ENCODE results near the gene AOAH. TPM values are rescaled to one million over a fixed set of nuclear protein-coding genes. Genes with fewer than 3 reads are reported as not detected.

AOAH gene
- total RNA-seq, 1 donor: not detected

- DNase-seq (ENCODE audit: low read depth): no peak
- H3K4me3 ChIP-seq (ENCODE audit: low read depth, low read length): no peak overlapping the region
- TF ChIP-seq, protein P1, sequence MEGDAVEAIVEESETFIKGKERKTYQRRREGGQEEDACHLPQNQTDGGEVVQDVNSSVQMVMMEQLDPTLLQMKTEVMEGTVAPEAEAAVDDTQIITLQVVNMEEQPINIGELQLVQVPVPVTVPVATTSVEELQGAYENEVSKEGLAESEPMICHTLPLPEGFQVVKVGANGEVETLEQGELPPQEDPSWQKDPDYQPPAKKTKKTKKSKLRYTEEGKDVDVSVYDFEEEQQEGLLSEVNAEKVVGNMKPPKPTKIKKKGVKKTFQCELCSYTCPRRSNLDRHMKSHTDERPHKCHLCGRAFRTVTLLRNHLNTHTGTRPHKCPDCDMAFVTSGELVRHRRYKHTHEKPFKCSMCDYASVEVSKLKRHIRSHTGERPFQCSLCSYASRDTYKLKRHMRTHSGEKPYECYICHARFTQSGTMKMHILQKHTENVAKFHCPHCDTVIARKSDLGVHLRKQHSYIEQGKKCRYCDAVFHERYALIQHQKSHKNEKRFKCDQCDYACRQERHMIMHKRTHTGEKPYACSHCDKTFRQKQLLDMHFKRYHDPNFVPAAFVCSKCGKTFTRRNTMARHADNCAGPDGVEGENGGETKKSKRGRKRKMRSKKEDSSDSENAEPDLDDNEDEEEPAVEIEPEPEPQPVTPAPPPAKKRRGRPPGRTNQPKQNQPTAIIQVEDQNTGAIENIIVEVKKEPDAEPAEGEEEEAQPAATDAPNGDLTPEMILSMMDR (IDR thresholded peaks at IDR 0.05; ENCODE audit: insufficient read depth, low read depth, low read length): no peak
These were observed 37.5 kb upstream of the AOAH start for GRCh38 chr7:36761835-36762234.

GRCh38 chr7:36760856-36761762 is 36.8 kb upstream of the AOAH start:
- no peak overlapping the region for H3K4me3 ChIP-seq (ENCODE audit: low read depth, low read length)
- no peak for DNase-seq (ENCODE audit: low read depth)
- TF ChIP-seq, protein P1 (IDR thresholded peaks at IDR 0.05; ENCODE audit: insufficient read depth, low read depth, low read length): no peak

GRCh38 chr7:36758879-36759278 is 34.6 kb upstream of the AOAH start:
- TF ChIP-seq, protein P1 (IDR thresholded peaks at IDR 0.05; ENCODE audit: insufficient read depth, low read depth, low read length): no peak
- H3K4me3 ChIP-seq (ENCODE audit: low read depth, low read length): no peak overlapping the region
- DNase-seq (ENCODE audit: low read depth): no peak

GRCh38 chr7:36755484-36755883 is 31.2 kb upstream of the AOAH start:
- TF ChIP-seq, protein P1 (IDR thresholded peaks at IDR 0.05; ENCODE audit: insufficient read depth, low read depth, low read length): no peak
- no peak overlapping the region for H3K4me3 ChIP-seq (ENCODE audit: low read depth, low read length)
- DNase-seq (ENCODE audit: low read depth): no peak

DNA sequence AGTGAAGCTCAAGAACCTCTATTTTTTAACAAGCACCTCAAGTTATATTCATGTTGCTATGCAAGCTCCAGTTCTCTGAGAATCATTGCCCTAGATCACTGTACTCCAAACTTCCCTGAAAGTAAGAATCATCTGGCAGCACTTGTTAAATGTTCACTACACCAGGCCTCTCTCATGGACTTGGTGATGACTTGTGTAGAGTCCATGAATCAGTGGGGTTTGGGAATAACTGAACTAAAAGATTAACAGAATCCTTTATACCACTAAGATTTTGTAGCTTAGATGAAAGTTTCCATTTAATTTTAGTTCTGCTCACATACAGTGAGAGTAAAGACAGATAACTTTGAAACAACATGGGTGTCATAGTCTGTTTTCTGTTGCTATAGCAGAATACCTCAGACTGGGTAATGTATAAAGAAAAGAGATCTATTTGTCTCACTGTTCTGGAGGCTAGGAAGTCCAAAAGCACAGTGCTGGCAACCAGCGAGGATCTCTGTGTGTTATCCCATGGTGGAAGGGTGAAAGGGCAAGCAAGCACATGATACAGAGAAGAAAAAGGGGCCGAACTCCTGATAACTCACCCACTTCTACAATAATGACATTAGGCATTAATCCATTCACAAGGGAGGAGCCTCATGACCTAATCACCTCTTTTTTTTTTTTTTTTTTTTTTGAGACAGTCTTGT is 27.9 kb upstream of the AOAH start:
- no peak overlapping the region for H3K4me3 ChIP-seq (ENCODE audit: low read depth, low read length)
- DNase-seq (ENCODE audit: low read depth): no peak
- TF ChIP-seq, protein P1 (IDR thresholded peaks at IDR 0.05; ENCODE audit: insufficient read depth, low read depth, low read length): no peak

DNA sequence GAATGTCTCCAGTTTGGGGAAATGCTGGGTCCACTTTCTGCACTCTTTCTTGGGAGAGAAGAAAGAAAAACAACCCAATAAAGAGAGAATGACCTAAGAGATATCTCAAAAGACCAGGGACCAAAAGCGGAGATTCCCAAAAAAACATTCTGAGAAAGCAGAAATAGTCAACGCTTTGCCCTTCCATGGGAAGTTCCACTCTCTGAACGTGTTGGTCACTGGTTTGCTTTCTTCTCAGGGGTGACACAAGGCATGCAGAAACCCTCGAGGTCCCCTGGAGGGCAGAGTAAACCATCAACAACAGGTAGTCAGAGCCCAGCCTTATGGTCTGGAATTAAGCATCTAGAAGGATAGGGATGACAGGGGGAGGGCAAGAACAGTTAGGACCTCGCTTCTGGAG is 26.2 kb upstream of the AOAH start:
- no peak overlapping the region for H3K4me3 ChIP-seq (ENCODE audit: low read depth, low read length)
- TF ChIP-seq, protein P1 (IDR thresholded peaks at IDR 0.05; ENCODE audit: insufficient read depth, low read depth, low read length): no peak
- DNase-seq (ENCODE audit: low read depth): no peak

Data from fibroblast of villous mesenchyme (primary cell).